HCT116 (cell line): ENCODE data around the gene CMIP. TPM values are rescaled to one million over a fixed set of nuclear protein-coding genes. Genes with fewer than 3 reads are reported as not detected.
A peak's percentile ranks its signal among the peaks of the same experiment; 100 is the strongest.

Source experiments
- ATAC-seq: fragments of 200-7000 bp; cut with Tn5 transposase; 2 replicates; pipeline ENCODE4 v1.9.1; 2020; ENCODE audit warnings: mild to moderate bottlenecking, moderate library complexity
- BruUV-seq: library from RNA; stranded (reverse); fragments of 400-500 nt; replicated peaks from 2 replicates; lab custom pipeline; 2021; lab: Mats Ljungman, UMichigan
- CTCF ChIA-PET: fragments of 300-600 bp; sonication (Branson Sonifier 250); formaldehyde crosslinking; loops from one replicate; lab custom pipeline; 2021; ENCODE audit warnings: antibody characterized with exemption; lab: Charles Lee
- POLR2A ChIA-PET: fragments of 300-600, 350-600 bp; sonication (Branson Sonifier 250); formaldehyde crosslinking; loops from one replicate; lab custom pipeline; 2021; ENCODE audit warnings: antibody characterized with exemption; lab: Charles Lee
- RAD21 ChIA-PET, 2 experiments: fragments of 300-600 bp; sonication (Branson Sonifier 250); formaldehyde crosslinking; loops; one replicate each; lab custom pipeline; 2023; ENCODE audit warnings: low total read pairs in 2 of 2; ENCODE audit not compliant: uncharacterized antibody in 2 of 2, unreplicated experiment in 2 of 2, low non-redundant PET in 1 of 2; lab: Charles Lee
- DNase-seq: peaks from one replicate; pipeline ENCODE4 v3.0.0-alpha.2; 2010; ENCODE audit warnings: low read depth, low spot score
- H2AFZ ChIP-seq: fragments of 200-600 bp; shearing (Covaris generic), sonication (generic); 2 replicates; pipeline ENCODE4 v1.6.1; 2017; ENCODE audit warnings: low read depth, mixed run types, mixed read lengths, antibody characterized with exemption, low read length; ENCODE audit not compliant: poor library complexity, severe bottlenecking
- H3K27ac ChIP-seq: 2 replicates; pipeline ENCODE4 v1.5.1; 2012; ENCODE audit warnings: low read depth, low read length
- H3K27me3 ChIP-seq: fragments of 200-600 bp; sonication (generic); 2 replicates; pipeline ENCODE4 v1.6.1; 2016; ENCODE audit warnings: mixed run types, low read length, mixed read lengths; ENCODE audit not compliant: insufficient read depth
- H3K36me3 ChIP-seq, 2 experiments: fragments of 200-500 bp in 1 of 2; fragments of 200-600 bp in 1 of 2; sonication (Bioruptor generic) in 1 of 2; sonication (generic) in 1 of 2; 2 replicates each; pipeline versions ENCODE4 v1.5.1 to v1.6.1; 2014 to 2016; ENCODE audit warnings: low read length in 2 of 2, inconsistent platforms in 1 of 2, mixed read lengths in 1 of 2, mixed run types in 1 of 2; ENCODE audit not compliant: insufficient read depth in 2 of 2, control insufficient read depth in 1 of 2
- H3K4me1 ChIP-seq, 2 experiments: fragments of 200-600 bp in 1 of 2; sonication (generic) in 1 of 2; 2 replicates each; pipeline versions ENCODE4 v1.5.1 to v1.6.1; 2012 to 2017; ENCODE audit warnings: low read length in 2 of 2, inconsistent platforms in 1 of 2, mild to moderate bottlenecking in 1 of 2, mixed read lengths in 1 of 2, mixed run types in 1 of 2, moderate library complexity in 1 of 2; ENCODE audit not compliant: insufficient read depth in 2 of 2, control insufficient read depth in 1 of 2
- H3K4me2 ChIP-seq: fragments of 200-600 bp; sonication (generic); 2 replicates; pipeline ENCODE4 v1.6.1; 2017; ENCODE audit warnings: mixed run types, low read length, mixed read lengths
- H3K4me3 ChIP-seq, 2 experiments: fragments of 200-600 bp in 1 of 2; sonication (generic) in 1 of 2; replicated peaks in 1 of 2; 2 replicates each; pipeline ENCODE4 v1.5.1; 2011 to 2016; ENCODE audit warnings: low read length in 2 of 2, control low read depth in 1 of 2, low read depth in 1 of 2, mild to moderate bottlenecking in 1 of 2, mixed read lengths in 1 of 2, mixed run types in 1 of 2
- H3K79me2 ChIP-seq: fragments of 200-600 bp; sonication (generic); 2 replicates; pipeline ENCODE4 v1.6.1; 2017; ENCODE audit warnings: mild to moderate bottlenecking, mixed run types, low read length, moderate library complexity, mixed read lengths; ENCODE audit not compliant: insufficient read depth
- H3K9ac ChIP-seq: fragments of 200-600 bp; sonication (generic); 2 replicates; pipeline ENCODE4 v1.6.1; 2016; ENCODE audit warnings: low read length, mixed read lengths
- H3K9me2 ChIP-seq: fragments of 200-600 bp; sonication (generic), shearing (Covaris generic); 2 replicates; pipeline ENCODE4 v1.6.1; 2017; ENCODE audit warnings: mixed run types, mild to moderate bottlenecking, moderate library complexity; ENCODE audit not compliant: insufficient read depth
- H3K9me3 ChIP-seq, 2 experiments: fragments of 200-500 bp in 1 of 2; fragments of 200-600 bp in 1 of 2; sonication (Bioruptor generic) in 1 of 2; sonication (generic) in 1 of 2; 2 replicates each; pipeline ENCODE4 v1.6.1; 2014 to 2017; ENCODE audit warnings: low read length in 2 of 2, mixed read lengths in 2 of 2, inconsistent platforms in 1 of 2, low read depth in 1 of 2, mild to moderate bottlenecking in 1 of 2, mixed run types in 1 of 2, moderate library complexity in 1 of 2; ENCODE audit not compliant: control insufficient read depth in 1 of 2, insufficient read depth in 1 of 2
- H4K20me1 ChIP-seq: fragments of 200-600 bp; sonication (generic), shearing (Covaris generic); 2 replicates; pipeline ENCODE4 v1.6.1; 2017; ENCODE audit warnings: mixed run types, mild to moderate bottlenecking, moderate library complexity; ENCODE audit not compliant: insufficient read depth
- CBX3 ChIP-seq: IDR thresholded peaks from 2 replicates; pipeline ENCODE4 v1.6.1; 2012; ENCODE audit warnings: low read depth
- CEBPB ChIP-seq: IDR thresholded peaks from 2 replicates; pipeline ENCODE4 v1.6.1; 2012; ENCODE audit warnings: low read depth
- EGR1 ChIP-seq: IDR thresholded peaks from 2 replicates; pipeline ENCODE4 v1.6.1; 2012; ENCODE audit warnings: low read depth
- EZH2 ChIP-seq: fragments of 200-600 bp; sonication (generic); IDR thresholded peaks from 2 replicates; pipeline ENCODE4 v1.6.1; 2017; ENCODE audit warnings: antibody characterized with exemption, mixed run types
- FOSL1 ChIP-seq: IDR thresholded peaks from 2 replicates; pipeline ENCODE4 v1.6.1; 2012; ENCODE audit warnings: low read depth
- JUND ChIP-seq: IDR thresholded peaks from 2 replicates; pipeline ENCODE4 v1.6.1; 2012
- POLR2A ChIP-seq: IDR thresholded peaks from 2 replicates; pipeline ENCODE4 v1.7.0; 2011; ENCODE audit warnings: borderline replicate concordance; ENCODE audit not compliant: insufficient read depth, insufficient read length; ENCODE audit errors: extremely low read depth
- RAD21 ChIP-seq: IDR thresholded peaks from 2 replicates; pipeline ENCODE4 v1.6.1; 2012; ENCODE audit warnings: low read depth, mild to moderate bottlenecking
- SIN3A ChIP-seq: IDR thresholded peaks from 2 replicates; pipeline ENCODE4 v1.6.1; 2012; ENCODE audit warnings: low read depth
- SRF ChIP-seq: IDR thresholded peaks from 2 replicates; pipeline ENCODE4 v1.6.1; 2012; ENCODE audit warnings: low read depth
- TCF7L2 ChIP-seq: IDR thresholded peaks from 2 replicates; pipeline ENCODE4 v1.7.0; 2011; ENCODE audit warnings: borderline replicate concordance, inconsistent platforms; ENCODE audit not compliant: insufficient read depth, insufficient read length; ENCODE audit errors: extremely low read depth
- ZFX ChIP-seq: fragments of 450-650 bp; IDR thresholded peaks from 2 replicates; pipeline ENCODE4 v1.6.1; 2017
- ZNF274 ChIP-seq: fragments of 200-500 bp; sonication (Bioruptor generic); IDR thresholded peaks from 2 replicates; pipeline ENCODE4 v1.6.1; 2014; ENCODE audit warnings: mild to moderate bottlenecking, low read depth, low read length, inconsistent platforms
- intact Hi-C: fragments of 100-400 bp; cut with micrococcal nuclease; formaldehyde crosslinking; loops from 2 replicates; pipeline ENCODE4 v1.10.0; 2022
- total RNA-seq: library from RNA; stranded (reverse); gene quantifications from one replicate; pipeline ENCODE4 v1.2.1, GENCODE V29; 2021; ENCODE audit not compliant: unreplicated experiment
- TF ChIP-seq, protein P1 (sequence below), 3 experiments: fragments of 200-600 bp in 1 of 3; sonication (generic) in 1 of 3; IDR thresholded peaks in 2 of 3; conservative IDR thresholded peaks in 1 of 3; 2 replicates each; pipeline ENCODE4 v1.5.1; 2012 to 2017; ENCODE audit warnings: low read depth in 2 of 3, low read length in 2 of 3, antibody characterized with exemption in 1 of 3, borderline replicate concordance in 1 of 3, control low read depth in 1 of 3, mild to moderate bottlenecking in 1 of 3, mixed read lengths in 1 of 3, mixed run types in 1 of 3, moderate library complexity in 1 of 3; ENCODE audit not compliant: insufficient read depth in 1 of 3
- TF ChIP-seq, protein P2 (sequence below): IDR thresholded peaks from 2 replicates; pipeline ENCODE4 v1.6.1; 2012

CMIP gene
- total RNA-seq, 1 experiment from 2014 or later = 64.6 TPM

- ChIA-PET CTCF (no interaction called here), POLR2A (no interaction called here), RAD21 (no interaction called here)
- Histone ChIP-seq H3K27me3 (no peaks in the 10 kb centered on the region), H3K4me2 (peak overlapping the region; percentile 34), H3K27ac (no peak overlapping the region), H3K9ac (peak overlapping the region; percentile 32), H3K36me3 (no peaks in the 10 kb centered on the region; a peak in 1 of 4 replicates), H2AFZ (no peak overlapping the region), H3K9me2 (no peaks in the 10 kb centered on the region), H3K79me2 (peaks cover 87% of the 10 kb centered on the region), H3K4me1 (peaks cover 43 to 67% of the 10 kb centered on the region in 2 experiments), H3K9me3 (no peaks in the 10 kb centered on the region), H3K4me3 (no peak overlapping the region), H4K20me1 (no peaks in the 10 kb centered on the region)
- no peak for DNase-seq
- TF ChIP-seq ZNF274 = no peak
- no peak for TF ChIP-seq ZFX
- no peak for TF ChIP-seq POLR2A
- TF ChIP-seq, protein P1, sequence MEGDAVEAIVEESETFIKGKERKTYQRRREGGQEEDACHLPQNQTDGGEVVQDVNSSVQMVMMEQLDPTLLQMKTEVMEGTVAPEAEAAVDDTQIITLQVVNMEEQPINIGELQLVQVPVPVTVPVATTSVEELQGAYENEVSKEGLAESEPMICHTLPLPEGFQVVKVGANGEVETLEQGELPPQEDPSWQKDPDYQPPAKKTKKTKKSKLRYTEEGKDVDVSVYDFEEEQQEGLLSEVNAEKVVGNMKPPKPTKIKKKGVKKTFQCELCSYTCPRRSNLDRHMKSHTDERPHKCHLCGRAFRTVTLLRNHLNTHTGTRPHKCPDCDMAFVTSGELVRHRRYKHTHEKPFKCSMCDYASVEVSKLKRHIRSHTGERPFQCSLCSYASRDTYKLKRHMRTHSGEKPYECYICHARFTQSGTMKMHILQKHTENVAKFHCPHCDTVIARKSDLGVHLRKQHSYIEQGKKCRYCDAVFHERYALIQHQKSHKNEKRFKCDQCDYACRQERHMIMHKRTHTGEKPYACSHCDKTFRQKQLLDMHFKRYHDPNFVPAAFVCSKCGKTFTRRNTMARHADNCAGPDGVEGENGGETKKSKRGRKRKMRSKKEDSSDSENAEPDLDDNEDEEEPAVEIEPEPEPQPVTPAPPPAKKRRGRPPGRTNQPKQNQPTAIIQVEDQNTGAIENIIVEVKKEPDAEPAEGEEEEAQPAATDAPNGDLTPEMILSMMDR (IDR thresholded peaks at IDR 0.05 in 2 of 3, conservative IDR thresholded peaks at IDR 0.05 in 1 of 3; ENCODE audit: borderline replicate concordance in 1 of 3, insufficient read depth in 1 of 3, low read depth in 2 of 3, low read length in 2 of 3) = no peak
- no peak for TF ChIP-seq EGR1
- TF ChIP-seq, protein P2, sequence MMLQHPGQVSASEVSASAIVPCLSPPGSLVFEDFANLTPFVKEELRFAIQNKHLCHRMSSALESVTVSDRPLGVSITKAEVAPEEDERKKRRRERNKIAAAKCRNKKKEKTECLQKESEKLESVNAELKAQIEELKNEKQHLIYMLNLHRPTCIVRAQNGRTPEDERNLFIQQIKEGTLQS = no peak
- no peak for TF ChIP-seq CEBPB
- TF ChIP-seq JUND = no peak
- no peak for TF ChIP-seq EZH2
- TF ChIP-seq TCF7L2 = no peak
- no peak for TF ChIP-seq SIN3A
- no peak for TF ChIP-seq CBX3
- TF ChIP-seq SRF = no peak
- TF ChIP-seq RAD21 = no peak
- TF ChIP-seq FOSL1 = no peak
- BruUV-seq = no TSS peak
- intact Hi-C loops = no loop called here
- ATAC-seq = peak; percentile 13; the same call in 1 of the 2 replicates
Observed at GRCh38 chr16:81601008-81601428, 156.4 kb downstream of the CMIP start.
